ENCODE results near the gene CFDP1.
A peak's percentile ranks its signal among the peaks of the same experiment; 100 is the strongest.

The CFDP1 gene

DNA sequence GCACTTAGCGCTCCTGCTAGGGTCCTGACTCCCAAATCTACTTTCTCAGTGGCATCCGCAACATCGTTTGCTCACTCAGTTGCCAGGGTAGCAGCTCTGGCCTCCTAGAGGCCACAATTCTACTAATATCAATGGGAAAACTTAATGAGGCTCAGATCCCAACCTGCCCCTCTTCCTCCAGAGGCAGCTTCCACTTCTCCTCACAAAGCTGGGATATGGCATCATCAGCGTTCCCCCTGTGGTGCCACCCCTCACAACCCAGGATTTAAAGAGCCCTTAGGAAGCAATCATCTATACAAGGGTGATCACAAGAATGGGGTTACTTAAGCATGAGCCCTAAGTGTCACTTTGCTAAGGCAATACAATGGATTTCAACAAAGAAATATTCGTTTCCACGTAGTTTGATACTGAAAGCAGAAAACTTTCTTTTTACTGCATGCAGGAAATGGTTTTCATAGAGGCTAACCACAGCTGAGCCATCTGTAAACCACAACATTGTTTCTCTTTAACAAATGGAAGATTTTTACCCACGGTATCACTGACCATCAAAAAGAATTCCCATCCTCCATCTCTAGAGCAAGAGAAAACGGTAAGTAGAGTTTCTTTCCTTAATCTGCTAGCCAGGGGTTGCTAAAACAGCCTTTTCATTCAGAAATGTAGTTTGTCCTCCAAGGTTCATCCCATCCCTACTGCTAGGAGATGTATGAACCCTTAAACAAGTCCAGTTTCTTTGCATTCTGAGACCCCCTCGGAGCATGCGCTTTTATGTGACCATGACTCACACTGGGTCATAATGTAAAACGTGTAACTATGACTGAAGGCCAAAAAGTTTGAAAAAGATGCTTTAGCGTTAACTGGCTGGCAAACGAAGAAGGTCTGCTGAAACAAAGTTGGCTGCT, 113.5 kb downstream of the CFDP1 start:
- DNase-seq (ENCODE audit: low read depth) = peak; percentile 63

DNA sequence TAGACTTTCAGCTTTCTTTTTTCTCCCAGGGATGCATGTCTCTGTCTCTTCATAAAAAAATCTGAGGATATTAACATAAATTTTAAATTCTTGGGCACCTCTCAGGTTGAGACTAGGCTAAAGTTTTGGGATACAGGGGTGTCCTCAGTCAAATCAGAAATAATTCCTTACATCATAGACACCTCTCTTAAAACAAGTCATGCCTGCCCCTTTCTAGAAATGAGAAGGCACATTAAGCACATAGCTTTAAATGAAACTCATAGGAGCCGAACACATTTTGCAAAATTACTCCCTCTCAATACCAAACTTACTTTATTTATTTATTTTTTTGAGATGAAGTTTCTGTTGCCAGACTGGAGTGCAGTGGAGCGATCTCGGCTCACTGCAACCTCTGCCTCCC, 114.6 kb downstream of the CFDP1 start:
- no peak for DNase-seq (ENCODE audit: low read depth)

DNA sequence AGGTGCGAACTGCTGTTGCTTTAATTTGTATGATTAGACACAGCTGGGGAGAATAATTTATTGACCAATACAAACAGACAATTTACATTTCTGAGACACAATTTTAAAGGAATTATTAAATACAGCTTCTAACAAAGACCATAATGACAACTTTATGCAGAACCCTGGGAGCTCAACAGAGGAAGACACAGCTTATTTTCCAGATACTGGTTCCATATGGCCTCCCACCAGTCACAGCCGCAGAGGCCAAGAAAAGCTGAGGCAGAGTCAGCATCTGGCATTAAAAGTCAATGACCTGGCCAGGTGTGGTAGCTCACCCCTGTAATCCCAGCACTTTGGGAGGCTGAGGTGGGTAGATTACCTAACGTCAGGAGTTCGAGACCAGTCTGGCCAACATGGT, 115.8 kb downstream of the CFDP1 start:
- no peak for DNase-seq (ENCODE audit: low read depth)

DNA sequence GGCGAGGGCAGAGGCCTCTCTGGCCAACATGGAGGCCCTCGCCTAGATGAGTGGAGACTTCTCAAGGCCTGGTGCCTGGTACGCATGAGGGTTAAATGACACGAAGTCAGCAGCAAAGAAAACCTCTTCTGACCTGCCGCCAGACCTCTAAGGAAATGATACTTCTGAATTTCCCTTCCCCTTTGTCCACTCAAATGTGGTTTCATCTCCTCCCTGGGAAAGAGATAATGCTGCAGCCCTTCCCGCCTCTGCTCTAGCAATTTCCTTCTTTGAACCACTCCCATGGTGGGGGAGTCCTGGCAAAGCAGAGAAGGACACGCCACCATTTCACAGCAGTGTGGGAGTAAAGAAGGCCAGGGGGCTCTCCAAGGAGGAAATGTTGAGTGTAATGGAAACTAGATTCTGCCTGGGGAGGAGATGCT, 116.2 kb downstream of the CFDP1 start:
- no peak for DNase-seq (ENCODE audit: low read depth)

DNA sequence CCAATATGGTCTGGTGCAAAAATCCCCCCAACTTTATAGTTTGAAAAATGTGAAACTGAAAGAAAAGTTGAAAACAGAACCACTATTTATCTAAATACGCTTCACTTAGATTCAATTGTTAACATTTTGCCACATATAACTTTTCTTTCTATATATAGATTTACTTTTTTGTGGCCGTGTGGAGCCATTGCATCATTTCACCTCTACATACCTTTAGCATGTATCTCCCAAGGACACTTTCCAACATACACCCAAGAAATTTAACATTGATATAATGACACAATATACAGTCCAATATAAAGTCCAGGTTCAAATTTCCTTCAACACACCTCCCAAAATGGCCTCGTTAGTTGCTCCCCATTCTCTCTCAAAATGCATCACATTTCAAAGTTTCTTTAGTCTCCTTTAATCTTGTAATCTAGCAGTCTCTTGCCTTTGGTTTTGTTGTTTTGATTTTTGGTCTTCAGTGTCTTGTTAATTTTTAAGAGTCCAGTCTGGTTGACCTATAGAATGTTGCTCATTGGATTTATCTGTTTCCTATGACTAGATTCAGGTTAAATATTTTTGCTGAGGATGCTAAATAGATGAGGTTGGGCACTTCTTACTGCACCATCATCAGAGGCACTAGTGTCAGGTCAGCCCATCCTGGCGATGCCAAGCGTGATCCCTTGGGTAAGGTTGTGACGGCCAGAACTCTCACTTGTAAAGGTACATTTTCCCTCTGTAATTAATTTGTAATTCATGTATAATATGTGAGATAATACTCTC, 117.6 kb downstream of the CFDP1 start:
- DNase-seq (ENCODE audit: low read depth) = no peak

DNA sequence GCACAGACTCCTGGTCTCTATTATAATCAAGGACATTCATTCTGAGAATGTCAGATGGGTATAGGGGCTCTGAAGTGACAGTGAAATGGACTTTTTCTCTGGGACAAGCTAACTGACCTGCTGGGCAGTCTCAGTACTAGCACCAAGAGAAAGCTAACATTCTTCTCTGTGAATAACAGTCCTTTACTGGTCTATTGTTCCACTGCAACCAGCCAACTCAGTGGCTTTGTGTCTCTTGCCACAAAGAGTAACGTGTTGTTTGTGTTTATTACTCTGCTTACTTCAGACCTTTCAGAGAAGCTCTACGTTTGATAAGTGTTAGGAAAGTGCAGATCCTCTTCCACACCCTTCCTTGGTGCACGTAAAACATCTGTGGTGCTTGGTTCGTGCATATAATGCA, 120.4 kb downstream of the CFDP1 start:
- DNase-seq (ENCODE audit: low read depth) = no peak

DNA sequence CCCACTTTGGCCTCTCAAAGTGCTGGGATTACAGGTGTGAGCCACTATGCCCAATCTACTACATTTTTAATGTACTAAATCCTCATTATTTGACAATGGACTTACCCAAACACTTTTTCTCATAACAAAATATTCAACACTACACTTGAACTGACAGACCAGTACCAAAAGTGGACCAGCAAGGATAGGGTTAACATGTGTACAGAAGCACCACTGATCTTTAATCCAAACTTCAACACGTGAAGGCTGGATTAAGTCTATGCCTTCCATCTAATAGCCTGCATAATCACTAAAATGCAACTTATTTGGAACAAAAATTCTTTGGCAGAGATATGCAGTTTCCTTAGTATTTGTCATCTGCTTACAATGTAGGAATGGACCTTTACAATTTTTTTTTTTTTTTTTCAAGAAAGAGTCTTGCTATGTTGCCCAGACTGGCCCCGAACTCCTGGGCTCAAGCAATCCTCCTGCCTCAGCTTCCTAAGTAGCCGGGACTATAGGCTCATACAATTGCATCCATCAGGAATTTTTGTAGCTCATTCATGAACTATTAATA, 121.8 kb downstream of the CFDP1 start:
- DNase-seq (ENCODE audit: low read depth) = no peak

DNA sequence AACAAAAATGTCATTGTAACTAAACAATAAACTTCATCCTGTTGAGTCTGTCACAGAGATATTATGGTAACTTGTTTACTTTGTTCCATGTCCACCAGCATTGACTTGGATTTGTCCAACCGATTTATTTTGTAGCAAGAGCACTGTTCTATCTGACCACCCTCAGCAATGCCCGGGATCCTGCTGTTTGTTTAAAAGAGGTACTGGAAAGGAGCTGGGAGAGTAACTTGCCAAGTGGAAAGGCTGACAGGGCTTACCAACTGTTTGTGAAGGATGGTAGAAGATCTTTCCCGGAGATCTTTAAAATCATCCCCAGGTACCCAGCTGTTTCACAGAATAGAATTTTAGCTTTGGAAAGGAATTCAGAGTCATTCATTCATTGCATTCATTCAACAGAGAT, 122.8 kb downstream of the CFDP1 start:
- DNase-seq (ENCODE audit: low read depth) = no peak

DNA sequence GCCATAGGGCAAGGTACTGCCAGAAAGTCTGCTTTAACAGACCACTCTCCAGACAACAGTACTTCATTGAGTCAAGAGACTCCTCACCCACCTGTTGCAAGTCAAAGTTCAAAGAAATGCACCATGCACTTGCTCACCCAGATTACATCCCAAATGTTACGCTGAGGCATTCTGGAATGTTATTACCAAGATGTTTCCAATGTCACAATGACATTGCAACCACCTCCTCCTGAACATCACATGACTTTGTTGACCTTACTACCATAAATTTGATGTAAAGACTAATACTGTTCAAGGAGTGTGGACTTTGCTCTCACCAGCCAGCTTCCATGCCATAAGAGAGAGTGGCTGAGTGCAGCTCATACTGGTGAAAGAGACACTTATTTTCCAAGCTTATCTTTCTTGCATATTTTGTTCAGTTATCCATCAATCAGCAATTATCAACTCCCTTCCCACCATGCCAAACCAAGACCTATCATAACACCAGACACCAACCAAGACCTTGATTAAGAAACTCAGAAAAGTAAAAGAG, 123.3 kb downstream of the CFDP1 start:
- no peak for DNase-seq (ENCODE audit: low read depth)

DNA sequence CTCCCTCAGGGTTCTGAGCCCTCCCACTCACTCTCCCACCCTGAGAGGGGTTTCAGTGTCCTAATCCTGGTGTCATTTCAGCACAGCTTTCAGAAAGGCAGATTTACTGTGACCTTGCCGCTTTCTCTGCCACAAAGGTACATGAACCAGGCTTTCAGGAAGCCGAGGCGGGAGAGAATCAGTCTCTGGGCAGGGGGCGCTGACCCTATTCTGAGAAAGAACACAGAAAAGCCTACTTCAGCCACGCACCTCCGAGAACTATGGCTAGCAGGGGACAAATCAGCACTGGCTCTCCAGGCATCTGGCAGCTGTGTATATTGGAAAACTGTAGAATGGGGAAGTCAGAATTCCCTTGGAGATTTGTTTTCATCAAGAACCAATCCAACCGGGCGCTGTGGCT, 124.1 kb downstream of the CFDP1 start:
- no peak for DNase-seq (ENCODE audit: low read depth)

DNA sequence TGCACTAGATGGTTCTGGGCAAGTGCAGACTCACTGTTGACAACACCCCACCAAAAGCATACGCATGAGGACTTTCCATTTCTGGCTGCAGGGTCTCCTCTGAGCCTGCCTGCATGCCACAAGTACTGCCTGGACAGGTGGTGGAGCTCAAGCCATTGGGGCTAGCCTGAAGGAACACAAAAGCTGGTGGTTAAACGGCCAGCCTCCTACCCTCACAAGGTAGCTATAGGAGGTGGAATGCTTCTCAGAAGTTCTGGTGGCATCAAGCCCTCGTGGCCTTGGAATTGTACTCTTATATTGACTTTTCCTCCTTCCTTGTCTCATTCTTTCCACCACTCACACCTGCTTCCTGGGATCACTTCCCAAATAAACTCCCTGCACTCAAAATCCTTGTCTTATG, 125.3 kb downstream of the CFDP1 start:
- DNase-seq (ENCODE audit: low read depth) = no peak

DNA sequence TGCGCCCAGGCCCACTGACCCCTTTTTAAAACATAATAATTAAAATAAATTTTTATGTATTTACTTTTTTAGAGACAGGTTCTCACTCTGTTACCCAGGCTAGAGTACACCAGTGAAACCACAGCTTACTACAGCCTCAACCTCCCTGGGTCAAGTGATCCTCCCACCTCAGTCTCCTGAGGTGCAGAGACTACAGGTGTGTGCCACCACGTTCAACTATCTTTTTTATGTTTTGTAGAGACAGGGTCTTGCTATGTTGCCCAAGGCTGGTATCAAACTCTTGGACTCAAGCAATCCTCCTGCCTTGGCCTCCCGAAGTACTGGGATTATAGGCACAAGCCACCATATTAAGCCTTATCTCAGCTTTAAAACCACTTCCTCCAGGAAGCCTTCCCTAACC, 125.8 kb downstream of the CFDP1 start:
- no peak for DNase-seq (ENCODE audit: low read depth)

DNA sequence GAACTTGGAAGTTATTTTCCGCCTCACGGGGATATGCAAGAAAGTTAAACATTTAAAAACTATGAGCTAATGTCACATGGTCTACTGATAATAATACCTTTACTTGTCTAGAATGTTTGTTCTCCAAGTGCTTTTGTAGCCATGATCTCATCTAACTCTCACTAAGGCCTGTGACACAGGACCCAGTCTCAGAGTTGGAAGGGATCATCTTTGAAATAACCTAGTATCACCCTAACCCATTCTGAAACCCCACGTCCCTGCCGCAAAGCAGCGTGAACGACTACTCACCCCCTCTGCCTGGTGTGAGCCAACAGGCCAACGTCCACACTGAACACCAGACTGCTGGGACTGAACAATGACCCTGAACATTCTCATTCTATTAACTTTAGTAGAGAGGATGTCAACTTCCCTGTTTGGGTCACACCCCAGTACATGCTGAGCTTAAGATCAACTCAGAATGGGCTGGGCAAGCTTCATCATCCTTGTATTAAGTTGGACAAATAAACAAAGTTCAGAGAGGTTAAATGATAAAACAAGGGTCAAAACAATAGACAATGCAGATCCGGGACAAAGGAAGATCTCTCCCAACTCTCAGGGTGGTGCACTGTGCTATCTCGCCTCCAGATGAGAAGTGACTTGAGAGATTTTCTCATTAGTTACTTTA, 127.1 kb downstream of the CFDP1 start:
- no peak for DNase-seq (ENCODE audit: low read depth)

DNA sequence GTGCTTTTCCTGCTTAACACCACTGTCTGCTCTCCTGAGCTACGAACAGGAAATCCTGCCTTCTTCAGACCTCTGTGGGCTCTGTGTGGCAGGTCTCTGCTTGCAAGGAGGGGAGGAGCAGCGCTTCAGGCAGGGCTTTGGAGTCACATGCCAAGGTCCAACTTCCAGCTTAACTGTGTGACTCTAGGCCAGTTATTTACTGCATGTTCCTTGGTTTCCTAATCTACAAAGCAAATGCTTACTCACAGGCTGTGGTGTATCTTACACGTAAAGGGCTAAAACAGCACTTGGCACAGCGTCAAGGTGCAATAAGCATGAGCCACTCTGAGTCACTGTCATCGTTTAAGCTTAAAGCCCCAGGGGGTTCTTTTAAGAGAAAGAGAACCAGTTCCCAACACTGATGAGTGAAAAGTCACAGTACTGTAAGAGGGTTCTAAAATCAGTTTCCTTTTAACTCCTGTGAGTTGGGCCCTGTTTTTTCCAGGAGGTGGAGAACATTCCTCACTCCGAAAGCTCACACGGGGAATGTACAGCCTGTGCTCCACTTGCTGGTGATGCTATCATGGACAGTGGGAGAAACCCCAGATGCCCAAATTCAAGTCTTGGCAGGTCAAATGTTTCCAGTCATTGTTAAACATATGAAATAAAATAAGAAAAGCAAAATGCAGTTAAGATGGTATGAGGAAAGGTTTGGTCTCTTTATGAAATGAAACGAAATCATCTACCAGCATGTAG, 127.8 kb downstream of the CFDP1 start:
- peak; percentile 97 for DNase-seq (ENCODE audit: low read depth)

DNA sequence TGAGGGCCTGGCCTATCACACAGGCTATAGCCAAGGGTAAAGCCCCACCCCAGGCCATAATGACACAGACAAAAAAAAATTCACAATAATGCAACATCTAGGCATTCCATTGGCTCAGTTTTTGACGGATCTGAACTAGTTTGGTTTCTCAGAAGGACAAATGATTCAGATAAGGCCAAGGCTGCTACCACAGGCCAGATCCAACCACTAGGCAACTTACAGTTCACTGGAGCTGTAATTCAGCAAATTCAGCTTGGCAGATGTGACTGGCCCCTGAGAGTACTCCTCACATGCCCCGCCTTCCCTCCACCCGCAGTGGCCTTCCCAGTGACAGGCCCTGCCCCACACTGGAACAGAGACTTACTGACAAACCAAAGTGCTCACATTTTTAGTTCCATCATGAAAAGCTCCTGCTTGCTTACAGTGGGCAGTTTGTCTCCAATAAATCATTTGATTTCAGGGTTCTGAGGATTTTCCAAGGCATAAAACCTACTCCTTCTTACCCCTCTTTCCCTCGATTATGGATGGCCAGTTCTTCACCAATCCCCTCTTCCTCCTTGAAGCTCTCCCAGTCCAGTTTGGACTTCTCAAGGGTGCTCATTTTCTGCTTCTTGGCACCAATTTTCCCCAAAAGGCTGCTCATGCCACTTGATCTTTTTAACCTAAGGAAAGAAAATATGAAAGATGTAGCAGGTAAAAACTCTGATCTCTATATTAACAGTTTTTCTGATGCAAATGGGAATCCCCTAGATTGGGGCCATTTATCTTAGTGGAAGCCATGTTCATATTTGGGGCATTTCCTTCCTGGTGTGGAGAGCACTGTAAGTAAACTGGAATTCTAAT, 128.6 kb downstream of the CFDP1 start:
- peak; percentile 55 for DNase-seq (ENCODE audit: low read depth)

DNA sequence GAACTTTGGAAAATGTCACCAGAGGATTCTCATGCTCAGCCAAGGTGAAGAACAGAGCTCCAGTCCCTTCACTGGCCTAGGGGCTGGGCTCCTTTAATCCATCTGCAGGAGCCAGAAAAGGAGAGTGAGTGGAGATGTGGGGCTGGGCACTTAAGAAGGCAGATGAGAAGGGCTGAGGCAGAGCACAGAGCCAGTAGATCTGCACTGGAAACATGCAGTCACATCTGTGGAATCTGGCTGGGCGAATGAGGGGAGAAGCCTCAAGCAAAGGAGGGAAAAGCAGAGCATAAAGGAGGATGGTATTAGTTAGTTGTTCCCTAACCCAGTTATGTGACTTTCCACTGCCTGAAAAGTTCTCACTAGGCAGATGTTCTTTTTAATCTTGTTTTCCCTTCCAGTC, 131.5 kb downstream of the CFDP1 start:
- DNase-seq (ENCODE audit: low read depth) = no peak

DNA sequence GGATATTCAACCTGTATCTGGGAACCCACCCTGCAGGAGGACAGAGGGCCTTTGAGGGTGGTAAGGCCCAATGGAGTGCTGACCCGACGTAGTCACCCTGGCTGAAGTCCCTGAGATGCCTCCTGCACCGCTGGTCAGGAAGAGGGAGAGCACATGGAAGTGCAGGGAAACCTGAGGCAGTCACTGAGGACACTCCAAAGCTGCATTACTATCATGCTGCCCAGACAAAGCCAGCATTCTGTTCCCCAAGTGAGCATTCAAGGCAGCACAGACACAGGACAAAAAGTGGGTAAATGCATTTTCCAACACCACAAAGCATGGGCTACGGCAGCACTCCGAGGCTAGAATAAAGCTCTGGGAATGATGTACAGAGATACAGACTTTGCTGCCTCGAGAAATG, 135.0 kb downstream of the CFDP1 start:
- DNase-seq (ENCODE audit: low read depth) = no peak

DNA sequence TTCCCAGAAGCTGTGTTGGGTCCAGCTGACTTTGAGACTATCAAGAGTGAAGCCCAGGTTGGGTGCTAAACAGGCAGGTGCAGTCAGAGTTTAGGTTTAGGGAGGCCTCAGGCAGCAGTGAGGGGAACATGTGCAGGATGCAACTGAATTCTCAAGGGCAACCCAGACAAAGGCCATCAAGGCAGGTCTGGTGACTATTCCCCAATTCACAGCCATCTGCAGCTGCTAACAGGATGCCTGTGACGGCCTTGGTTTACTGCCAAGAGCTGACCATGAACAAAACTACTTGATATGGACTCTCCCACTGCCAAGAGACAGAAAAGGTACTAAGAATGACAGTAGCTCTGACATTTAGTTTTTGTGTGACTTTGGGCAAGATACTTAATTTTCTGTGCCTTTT, 136.7 kb downstream of the CFDP1 start:
- no peak for DNase-seq (ENCODE audit: low read depth)

DNA sequence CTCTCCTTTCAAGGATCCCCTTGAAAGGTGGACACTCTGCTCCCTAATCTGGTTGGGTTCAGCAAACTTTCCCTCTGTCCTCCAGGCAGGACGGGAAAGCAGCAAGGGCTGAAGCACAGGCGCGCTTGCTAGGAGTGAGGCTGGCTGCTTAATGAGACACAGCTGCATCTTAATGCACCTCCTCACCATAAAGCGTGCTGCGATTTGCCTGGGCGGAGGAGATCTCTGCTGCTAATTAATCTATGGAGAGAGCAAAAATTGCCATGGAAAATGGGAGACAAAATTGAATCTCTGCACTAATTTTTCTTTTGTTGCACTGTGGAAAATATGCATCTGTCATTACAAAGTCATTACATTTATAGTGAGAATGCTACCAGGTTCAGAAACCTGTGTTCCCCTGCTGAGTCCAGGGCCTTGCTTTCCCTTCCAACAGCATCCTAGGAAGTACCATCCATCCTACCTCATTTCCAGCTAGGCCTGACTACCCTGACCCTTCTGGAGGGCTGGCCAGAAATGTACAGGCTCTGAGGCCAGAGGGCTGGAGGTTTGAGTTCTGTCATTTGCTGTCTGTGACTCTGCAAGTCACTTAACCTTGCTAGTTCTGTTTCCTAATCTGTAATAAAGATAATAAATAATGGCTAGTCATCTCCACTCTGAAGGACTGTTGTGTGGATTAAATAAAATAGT, 138.4 kb downstream of the CFDP1 start:
- no peak for DNase-seq (ENCODE audit: low read depth)

DNA sequence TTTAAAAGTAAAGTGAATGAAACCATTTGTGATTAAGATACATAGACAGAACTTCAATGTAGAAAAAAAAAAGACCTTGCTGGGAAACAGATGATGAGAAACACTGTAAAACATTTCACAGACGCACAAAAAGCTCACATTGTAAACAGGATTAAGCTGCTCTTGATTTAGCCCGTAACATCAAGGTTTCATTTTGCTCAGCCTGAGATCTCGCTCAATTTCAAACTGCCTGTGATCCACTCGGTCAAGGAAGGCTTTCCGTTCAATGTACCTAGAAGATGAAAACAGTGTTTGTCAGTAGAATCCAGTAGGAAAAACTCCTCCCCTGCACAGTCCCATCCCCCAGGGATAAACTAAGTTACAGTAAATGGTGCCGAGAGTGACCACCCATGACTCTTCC, 139.5 kb downstream of the CFDP1 start:
- no peak for DNase-seq (ENCODE audit: low read depth)
